ENCODE results near the gene PGM1.

- TF ChIP-seq CTCF (IDR thresholded peaks at IDR 0.05) (no peak), POLR2A (IDR thresholded peaks at IDR 0.05) (no peak), POLR2AphosphoS5 (IDR thresholded peaks at IDR 0.05) (no peak), EP300 (IDR thresholded peaks at IDR 0.05) (no peak)
Observed at GRCh38 chr1:63683759-63684158, 90.5 kb downstream of the PGM1 start.

Data from stomach (tissue), 4 donors.